ENCODE measurements around the gene SP110. TPM values are rescaled to one million over a fixed set of nuclear protein-coding genes. Genes with fewer than 3 reads are reported as not detected.

Gene SP110
- total and polyA plus RNA-seq, 2 of the 4 experiments (the other 2 are of a cell fraction): 9.3 to 10.2 TPM

DNA sequence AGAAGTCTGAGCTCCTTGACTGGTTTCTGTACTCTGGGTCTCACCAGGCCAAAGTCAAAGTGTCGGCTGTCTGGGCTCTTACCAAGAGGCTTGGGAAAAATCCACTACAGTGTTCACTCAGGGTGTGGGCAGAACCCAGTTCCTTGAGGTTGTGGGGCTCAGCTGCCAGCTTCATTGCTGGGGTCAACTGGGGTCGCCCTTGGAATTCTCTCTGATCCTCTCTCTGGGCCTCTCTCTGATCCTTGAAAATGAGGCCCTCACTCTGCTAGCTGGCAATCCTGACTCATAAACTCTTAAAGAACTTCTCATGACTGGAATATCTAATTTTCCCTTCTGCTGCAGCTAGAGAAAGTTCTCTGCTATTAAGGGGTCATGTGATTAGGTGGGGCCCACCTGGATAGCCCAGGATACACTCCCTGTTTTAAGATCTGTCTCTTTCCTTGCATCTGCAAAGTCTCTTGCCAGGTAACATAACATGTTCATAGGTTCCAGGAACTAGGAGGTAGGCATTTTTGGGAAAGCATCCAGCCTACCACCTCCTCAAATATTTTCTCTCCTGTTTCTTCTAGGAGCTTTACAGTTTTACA, 66.3 kb downstream of the SP110 start:
- CTCF ChIA-PET: interaction anchor here (0.7 to 1.0 kb wide), 2 partner anchors 145 to 732 kb away, joined by 3 read pairs; no protein-coding TSS in a partner anchor
- Histone ChIP-seq H4K5ac (ENCODE audit: low read depth, low read length) (no peak overlapping the region), H3K18ac (ENCODE audit: low read depth, low read length) (no peak overlapping the region), H2AK9ac (replicated peaks; ENCODE audit: low read depth, low read length, poor library complexity) (no peak overlapping the region), H3K4ac (ENCODE audit: low read depth, low read length) (no peak overlapping the region), H3K9me1 (ENCODE audit: insufficient read depth, low read length) (no peaks in the 10 kb centered on the region), H3K27ac (ENCODE audit: insufficient read depth, low read length) (no peak overlapping the region), H3K56ac (ENCODE audit: extremely low read depth, insufficient read depth, low read length) (no peak overlapping the region), H2AK5ac (ENCODE audit: low read depth, low read length) (no peak overlapping the region), H3K4me3 (ENCODE audit: insufficient read depth, low read depth, low read length) (no peak overlapping the region), H2BK15ac (ENCODE audit: low read depth, low read length) (no peak overlapping the region), H3K36me3 (ENCODE audit: control insufficient read depth, insufficient read depth, low read length) (no peaks in the 10 kb centered on the region), H3K9ac (ENCODE audit: low read depth, low read length) (no peak overlapping the region), H4K91ac (ENCODE audit: insufficient read depth, low read depth, low read length) (no peak overlapping the region), H3K27me3 (ENCODE audit: control insufficient read depth, insufficient read depth, low read length) (no peaks in the 10 kb centered on the region), H2AFZ (replicated peaks; ENCODE audit: low read length, poor library complexity) (no peak overlapping the region), H3K4me1 (ENCODE audit: control insufficient read depth, insufficient read depth, low read length) (no peaks in the 10 kb centered on the region), H3K4me2 (ENCODE audit: low read depth, low read length) (no peak overlapping the region), H4K8ac (ENCODE audit: low read depth in 2 of 2, low read length in 2 of 2) (no peak overlapping the region), H2BK20ac (ENCODE audit: low read depth, low read length) (no peak overlapping the region), H2BK5ac (ENCODE audit: low read depth, low read length, poor library complexity, severe bottlenecking) (no peak overlapping the region), H3K14ac (replicated peaks; ENCODE audit: low read depth, low read length) (no peak overlapping the region), H3K23ac (ENCODE audit: low read depth, low read length) (no peak overlapping the region), H4K20me1 (ENCODE audit: insufficient read depth, low read length) (no peaks in the 10 kb centered on the region), H3K9me3 (ENCODE audit: control insufficient read depth, insufficient read depth, low read length) (peaks cover 2% of the 10 kb centered on the region; the same call in 1 of the 2 replicates), H3K79me1 (ENCODE audit: low read depth in 1 of 2, low read length in 2 of 2) (no peaks in the 10 kb centered on the region), H2BK120ac (ENCODE audit: low read depth, low read length) (no peak overlapping the region)
- no peak for TF ChIP-seq SMC3 (IDR thresholded peaks at IDR 0.05; ENCODE audit: low read depth, low read length)
- TF ChIP-seq POLR2A (IDR thresholded peaks at IDR 0.05; ENCODE audit: low read depth, low read length): no peak
- no peak for TF ChIP-seq RCOR1 (IDR thresholded peaks at IDR 0.05; ENCODE audit: insufficient replicate concordance, low read length)
- no peak for TF ChIP-seq CEBPB (IDR thresholded peaks at IDR 0.05; ENCODE audit: low read depth, low read length)
- no peak for TF ChIP-seq MAFK (IDR thresholded peaks at IDR 0.05; ENCODE audit: low read depth, low read length)
- TF ChIP-seq BHLHE40 (IDR thresholded peaks at IDR 0.05; ENCODE audit: low read depth, low read length): no peak
- no peak for TF ChIP-seq RAD21 (IDR thresholded peaks at IDR 0.05; ENCODE audit: low read length)
- TF ChIP-seq FOS (IDR thresholded peaks at IDR 0.05; ENCODE audit: low read depth, low read length): no peak
- TF ChIP-seq CHD1 (IDR thresholded peaks at IDR 0.05; ENCODE audit: low read depth, low read length): no peak
- no peak for TF ChIP-seq USF2 (IDR thresholded peaks at IDR 0.05; ENCODE audit: low read depth, low read length)
- TF ChIP-seq MAZ (IDR thresholded peaks at IDR 0.05; ENCODE audit: borderline replicate concordance, low read depth, low read length): no peak
- TF ChIP-seq MXI1 (IDR thresholded peaks at IDR 0.05; ENCODE audit: borderline replicate concordance, low read depth, low read length): no peak
- no peak for TF ChIP-seq CTCF (conservative IDR thresholded peaks at IDR 0.05; ENCODE audit: low read depth, low read length)
- TF ChIP-seq ELK1 (IDR thresholded peaks at IDR 0.05; ENCODE audit: borderline replicate concordance, low read depth, low read length): no peak
- no peak for TF ChIP-seq NFE2L2 (IDR thresholded peaks at IDR 0.05; ENCODE audit: low read depth, low read length)
- TF ChIP-seq RFX5 (IDR thresholded peaks at IDR 0.05; ENCODE audit: low read depth, low read length): no peak
- intact Hi-C loops (cut with micrococcal nuclease) (no loop called here), dilution Hi-C loops (cut with HindIII; ENCODE audit: low sequenced_read_pairs, unreplicated experiment) (no loop called here), in situ Hi-C loops (cut with MboI; ENCODE audit: low sequenced_read_pairs) (loop anchor here (25.0 kb wide), 1 partner anchor 341 kb away; no protein-coding TSS in a partner anchor)
- BruUV-seq (replicated peaks): no TSS peak
- WGBS, 2 experiments (ENCODE audit: extremely low coverage in 2 of 2, insufficient read length in 1 of 2): no CpG with 5 or more reads among the region's 2 CpGs
- POLR2A ChIA-PET (ENCODE audit: unreplicated experiment): no interaction called here
- DNase-seq: no peak
- peak; percentile 59 for ATAC-seq (ENCODE audit: low read depth)
